Measurements from ENCODE around the gene TPRX1.
"Not testable (repeated sequence)": the region's sequence is repeated elsewhere in the genome, so short reads cannot be mapped to it uniquely, and the experiment has no call there.

TPRX1 gene, protein sequence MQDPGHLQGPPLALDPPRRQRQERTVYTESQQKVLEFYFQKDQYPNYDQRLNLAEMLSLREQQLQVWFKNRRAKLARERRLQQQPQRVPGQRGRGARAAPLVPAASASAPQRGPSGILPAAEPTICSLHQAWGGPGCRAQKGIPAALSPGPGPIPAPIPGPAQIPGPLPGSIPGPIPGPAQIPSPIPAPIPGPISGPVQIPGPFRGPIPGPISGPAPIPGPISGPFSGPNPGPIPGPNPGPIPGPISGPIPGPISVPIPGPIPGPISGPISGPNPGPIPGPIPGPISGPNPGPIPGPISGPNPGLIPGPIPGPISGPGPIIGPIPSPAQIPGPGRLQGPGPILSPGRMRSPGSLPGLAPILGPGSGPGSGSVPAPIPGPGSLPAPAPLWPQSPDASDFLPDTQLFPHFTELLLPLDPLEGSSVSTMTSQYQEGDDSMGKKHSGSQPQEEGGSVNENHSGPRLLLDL

DNA sequence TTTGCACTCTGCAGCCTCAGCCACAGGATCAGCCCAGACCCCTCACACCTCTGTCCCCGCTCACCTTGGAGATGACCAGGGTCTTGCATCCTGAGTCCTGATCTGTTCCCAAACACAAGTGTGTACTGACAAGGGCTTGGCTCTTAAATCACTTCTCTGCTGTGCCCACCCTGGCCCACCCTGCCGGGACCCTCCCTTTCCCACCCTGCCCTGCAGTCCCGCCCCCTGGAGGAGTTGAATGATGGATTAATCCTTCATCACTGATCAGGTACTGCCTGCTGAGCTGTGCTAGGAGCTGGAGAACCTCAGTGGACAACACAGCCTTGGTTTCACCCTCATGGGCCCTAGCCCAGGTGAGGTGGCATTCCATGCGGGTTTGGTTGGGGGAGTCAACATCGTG, at the start of gene TPRX1:
Gene TPRX1, minus strand, starts transcription at position 101 of the 400 bp plus-strand sequence. Its CDS starts 12 bp downstream, at position 89.
- not testable (repeated sequence) for DNase-seq

DNA sequence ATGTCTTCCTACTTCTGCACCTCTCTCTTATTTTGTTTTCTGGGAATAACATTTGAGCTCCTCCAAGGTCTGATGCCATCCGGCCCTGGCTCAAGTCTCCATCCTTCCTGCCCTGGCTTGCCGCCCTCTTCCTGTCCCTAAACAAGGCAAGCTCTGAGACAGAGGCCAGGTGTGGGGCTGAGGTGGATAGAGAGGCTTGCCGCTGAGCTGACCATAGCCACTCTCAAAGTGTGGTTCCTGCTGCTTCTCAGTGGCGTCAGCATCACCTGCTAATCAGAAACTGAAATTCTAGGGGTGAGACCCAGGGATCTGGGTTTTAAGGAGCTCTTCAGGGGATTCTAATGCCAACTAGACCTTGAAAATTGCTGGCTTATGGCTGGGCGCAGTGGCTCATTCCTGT, 48.7 kb upstream of the TPRX1 start:
- no peak for DNase-seq

DNA sequence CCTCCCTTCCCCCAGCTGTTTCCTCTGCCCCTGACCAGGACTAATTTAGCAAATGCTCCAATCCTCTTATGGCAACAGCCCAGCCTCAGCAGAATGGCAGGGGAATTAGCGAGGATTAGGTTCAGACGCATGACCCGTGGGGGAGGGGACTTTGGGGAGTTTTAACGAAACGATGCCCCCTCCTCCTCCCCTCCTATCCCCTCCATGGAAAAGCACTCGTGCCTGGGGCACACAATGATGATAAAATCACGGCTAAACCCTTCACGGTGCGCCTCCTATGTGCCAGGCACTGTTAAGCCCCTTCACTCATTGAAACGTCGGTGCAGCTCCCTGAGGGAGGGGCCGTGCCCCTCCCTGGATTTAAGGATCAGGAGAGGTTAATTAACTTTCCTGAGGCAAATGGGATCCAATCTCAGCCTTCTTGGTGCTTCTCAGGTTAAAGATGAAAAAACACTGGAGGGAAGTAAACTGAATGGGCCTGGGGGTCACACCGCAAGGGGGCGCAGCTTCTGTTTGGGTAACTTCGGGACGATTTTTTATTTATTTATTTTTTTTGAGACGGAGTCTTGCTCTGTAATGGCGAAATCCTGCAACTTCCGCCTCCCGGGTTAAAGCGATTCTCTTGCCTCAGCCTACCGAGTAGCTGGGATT, 44.6 kb upstream of the TPRX1 start:
- peak; percentile 14 to 16 for DNase-seq

DNA sequence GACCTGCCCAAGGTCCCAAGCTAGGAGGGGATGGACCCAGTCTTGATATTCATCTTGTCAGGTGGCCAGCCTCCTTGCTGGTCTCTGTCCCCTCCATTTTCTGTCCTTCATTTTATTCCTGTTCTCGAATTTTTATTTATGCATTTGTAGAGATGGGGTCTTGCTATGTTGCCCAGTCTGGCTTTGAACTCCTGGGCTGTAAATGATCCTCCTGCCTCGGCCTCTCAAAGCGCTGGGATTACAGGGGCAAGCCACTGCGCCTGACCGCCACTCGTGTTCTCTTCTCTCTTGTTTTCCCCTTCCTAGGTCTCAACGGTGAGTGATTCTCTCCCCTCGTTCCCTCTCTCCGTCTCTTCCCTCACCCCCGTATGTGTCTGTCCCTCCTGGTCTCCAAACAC, 44.1 kb upstream of the TPRX1 start:
- DNase-seq, result no peak

DNA sequence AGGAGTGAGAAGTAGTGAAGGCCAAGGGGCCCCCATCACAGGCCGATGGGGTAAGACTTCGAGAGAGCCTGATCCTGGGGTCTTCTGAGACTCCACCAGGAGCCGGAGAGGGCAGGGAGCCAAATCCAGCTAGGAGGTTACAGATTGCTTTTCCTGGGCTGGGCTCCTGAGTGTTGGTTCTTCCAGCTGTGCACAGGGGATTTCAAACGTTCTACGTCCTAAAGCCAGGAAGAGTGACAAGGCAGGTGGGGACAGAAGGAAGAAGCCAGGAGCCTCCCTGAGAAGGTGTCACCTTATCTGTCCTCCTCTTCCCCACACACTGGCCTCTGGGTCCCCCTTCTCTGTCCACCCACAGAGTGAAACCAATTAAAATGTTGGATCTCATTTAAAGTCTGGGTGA, 38.6 kb upstream of the TPRX1 start:
- no peak for DNase-seq

DNA sequence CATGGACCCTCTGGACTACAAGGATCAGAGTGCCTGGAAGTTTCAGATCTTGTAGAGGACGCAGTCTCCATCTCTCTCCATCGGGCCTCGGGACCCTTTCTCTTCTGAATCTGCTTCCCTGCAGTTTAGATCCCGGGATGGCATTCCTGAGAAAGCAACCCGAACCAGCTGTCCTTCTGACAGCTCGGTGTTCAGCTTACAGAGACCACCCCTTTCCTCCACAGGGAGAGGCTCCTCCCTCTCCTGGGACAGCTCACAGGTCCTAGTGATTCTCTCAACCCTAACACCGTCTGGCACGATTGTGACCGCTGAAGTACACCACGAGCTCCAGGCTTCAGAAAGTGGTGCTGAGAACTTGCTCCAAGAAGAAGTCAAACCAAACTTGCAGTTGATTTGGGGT, 35.6 kb upstream of the TPRX1 start:
- DNase-seq, result no peak

DNA sequence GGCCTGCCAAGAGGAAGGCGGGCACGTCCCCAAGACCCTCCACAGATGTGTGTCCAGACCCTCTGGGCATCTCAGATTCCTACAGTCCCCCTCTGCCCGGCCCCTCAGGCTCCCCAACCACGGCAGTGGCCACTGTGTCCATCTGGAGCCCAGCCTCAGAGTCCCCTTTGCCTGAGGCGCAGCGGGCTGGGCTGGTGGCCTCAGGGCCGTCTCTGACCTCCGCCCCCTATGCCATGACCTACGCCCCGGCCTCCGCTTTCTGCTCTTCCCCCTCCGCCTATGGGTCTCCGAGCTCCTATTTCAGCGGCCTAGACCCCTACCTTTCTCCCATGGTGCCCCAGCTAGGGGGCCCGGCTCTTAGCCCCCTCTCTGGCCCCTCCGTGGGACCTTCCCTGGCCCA, 35.1 kb upstream of the TPRX1 start:
- DNase-seq, result no peak

DNA sequence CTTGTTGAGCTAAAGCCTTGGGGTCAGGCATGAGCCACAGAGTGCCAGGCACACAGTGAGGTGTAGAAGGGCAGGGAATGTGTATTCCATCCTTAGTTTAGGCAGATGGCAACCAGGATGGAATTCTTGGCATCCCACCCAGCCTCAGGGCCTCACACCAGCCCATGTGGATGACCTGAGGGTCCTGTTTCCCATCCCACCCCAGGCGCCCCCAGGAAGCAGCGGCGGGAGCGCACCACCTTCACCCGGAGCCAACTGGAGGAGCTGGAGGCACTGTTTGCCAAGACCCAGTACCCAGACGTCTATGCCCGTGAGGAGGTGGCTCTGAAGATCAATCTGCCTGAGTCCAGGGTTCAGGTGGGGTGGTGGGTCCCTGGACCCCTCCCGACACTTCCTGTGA, 31.7 kb upstream of the TPRX1 start:
- DNase-seq, result no peak

DNA sequence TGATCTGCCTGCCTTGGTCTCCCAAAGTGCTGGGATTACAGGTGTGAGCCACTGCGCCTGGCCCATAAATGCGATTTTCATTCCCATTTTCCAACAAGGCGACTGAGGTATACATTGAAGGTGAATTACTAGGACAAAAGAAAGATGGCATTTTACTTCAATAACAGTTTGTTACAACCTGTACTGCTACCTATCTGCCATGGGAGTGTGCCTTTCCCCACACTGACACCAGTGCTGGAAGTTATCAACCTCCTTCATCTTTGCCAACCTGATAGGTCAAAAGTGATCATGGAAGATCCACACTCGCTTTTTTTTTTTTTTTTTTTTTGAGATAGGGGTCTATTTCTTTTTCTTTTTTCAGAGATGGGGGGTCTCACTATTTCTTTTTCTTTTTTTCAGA, 28.4 kb upstream of the TPRX1 start:
- DNase-seq, result no peak

DNA sequence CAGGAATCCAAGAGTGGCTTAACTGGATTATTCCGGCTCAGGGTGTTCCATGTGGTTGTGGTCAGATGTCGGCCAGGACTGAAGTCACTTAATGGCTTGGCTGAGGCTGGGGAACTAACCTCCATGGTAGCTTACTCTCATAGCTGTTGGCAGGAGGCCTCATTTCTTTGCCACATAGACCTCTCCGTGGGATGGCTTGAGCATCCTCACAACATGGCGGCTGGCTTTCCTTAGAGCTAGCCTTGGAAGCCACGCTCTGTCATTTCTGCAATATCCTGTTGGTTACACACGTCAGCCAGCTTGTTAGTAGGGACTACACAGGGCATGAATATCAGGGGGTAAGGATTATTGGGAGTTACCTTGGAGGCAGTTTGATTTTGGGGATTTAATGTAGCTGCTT, 22.4 kb upstream of the TPRX1 start:
- DNase-seq, result no peak

DNA sequence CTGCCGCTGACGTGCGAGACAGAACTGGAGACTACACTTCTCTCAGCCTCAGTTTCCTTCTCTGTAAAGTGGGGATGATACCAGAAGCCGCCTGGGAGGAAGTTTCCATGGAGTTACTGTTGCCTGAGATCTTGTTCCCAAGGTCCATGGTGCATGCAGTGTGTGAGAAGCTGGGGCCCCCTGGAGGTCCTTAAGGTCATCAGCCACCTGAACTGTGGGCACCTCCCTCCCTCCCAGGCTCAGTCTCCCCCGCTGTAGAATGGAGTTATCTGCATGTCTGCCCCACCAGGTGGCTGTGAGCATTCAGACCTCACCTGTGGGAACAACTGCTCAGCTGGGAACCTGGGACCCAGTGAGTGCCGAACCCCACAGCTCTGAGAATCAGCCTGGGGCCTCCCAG, 20.0 kb upstream of the TPRX1 start:
- no peak for DNase-seq

DNA sequence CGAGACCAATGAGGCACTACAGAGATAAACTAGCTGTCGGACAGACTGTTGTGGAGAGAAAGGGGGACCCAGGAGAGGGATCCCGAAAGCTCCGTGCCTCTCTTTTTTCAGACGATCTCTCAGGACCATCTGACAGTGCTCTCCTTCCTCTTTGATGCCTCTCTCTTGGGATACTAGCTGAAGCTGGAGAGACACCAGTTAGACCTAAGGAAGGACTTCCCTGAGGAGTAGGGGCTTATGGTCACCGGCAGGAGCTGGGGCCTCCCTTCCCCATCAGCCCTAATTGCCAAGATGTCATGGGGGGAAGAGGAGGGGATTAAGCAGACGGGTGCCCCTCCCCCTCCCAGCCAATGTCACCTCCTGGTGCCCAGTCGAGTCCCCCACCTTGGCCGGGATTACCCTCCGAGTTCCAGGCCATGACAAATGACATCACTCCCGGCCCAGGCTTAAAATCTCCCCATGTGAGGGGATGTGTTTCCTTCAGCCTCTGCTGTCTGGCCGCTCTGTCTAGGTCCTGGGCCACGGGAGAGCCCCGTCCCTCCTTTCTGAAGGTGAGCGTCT, 17.2 kb upstream of the TPRX1 start, which contains the start of gene CRX:
Gene CRX, plus strand, starts transcription at position 478 of the 561 bp plus-strand sequence. CDS start 12,507 bp downstream, outside the sequence.
- no peak for DNase-seq

DNA sequence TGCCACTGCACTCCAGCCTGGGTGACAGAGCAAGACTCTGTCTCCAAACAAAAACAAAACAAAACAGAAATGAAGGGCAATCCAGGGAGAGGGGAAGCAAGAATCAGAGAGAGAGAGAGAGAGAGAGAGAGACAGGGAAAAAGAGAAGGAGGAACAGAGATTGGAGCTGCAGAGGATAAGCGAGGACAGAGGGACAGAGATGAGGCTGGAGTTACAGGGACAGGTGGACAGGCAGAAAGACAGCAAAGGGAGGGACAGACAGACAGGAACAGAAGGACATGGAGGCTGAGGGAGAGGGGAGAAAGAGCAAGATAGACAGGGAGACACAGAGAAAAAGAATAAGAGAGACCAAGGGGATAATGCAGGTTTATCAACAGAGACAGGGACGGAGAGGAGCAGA, 16.1 kb upstream of the TPRX1 start:
- DNase-seq, result no peak

DNA sequence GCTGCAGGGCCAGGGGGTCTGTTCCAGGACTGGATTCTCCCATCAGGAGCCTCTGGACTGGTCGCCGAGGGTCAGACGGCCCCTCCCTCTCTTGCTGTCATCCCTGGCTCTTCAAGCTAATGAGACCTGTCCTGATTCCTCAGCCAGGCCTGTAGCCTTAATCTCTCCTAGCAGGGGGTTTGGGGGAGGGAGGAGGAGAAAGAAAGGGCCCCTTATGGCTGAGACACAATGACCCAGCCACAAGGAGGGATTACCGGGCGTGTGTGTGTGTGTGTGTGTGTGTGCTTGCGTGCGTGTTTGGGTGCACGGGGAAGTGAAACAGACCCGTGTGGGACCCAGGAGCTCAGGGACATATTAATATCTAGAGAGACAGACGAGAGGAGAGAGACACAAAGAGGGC, 15.5 kb upstream of the TPRX1 start:
- no peak for DNase-seq

DNA sequence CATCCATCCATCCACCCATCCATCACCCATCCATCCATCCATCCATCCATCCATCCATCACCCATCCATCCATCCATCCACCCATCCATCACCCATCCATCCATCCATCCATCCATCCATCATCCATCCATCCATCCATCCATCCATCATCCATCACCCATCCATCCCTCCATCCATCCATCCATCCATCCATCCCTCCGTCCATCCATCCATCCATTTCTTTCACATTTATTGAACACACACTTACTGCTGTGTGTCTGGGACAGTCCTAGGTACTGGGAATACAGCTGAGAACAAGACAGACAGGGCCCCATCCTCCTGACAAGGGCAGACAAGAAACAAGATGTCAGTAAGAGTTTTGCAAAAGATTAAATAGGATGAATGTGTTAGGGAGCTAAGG, 13.9 kb upstream of the TPRX1 start:
- not testable (repeated sequence) for DNase-seq

DNA sequence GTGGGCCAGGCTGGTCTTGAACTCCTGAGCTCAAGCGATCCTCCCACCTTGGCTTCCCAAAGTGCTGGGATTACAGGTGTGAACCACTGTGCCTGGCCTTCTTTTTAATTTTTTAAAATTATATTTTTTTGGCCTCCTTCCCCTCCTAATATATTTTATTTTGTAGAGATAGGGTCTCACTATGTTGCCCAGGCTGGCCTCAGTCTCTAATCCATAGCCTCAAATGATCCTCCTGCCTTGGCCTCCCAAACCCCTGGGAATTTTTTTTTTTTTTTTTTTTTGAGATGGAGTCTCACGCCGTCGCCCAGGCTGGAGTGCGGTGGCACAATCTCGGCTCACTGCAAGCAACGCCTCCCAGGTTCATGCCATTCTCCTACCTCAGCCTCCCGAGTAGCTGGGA, 11.9 kb upstream of the TPRX1 start:
- not testable (repeated sequence) for DNase-seq

DNA sequence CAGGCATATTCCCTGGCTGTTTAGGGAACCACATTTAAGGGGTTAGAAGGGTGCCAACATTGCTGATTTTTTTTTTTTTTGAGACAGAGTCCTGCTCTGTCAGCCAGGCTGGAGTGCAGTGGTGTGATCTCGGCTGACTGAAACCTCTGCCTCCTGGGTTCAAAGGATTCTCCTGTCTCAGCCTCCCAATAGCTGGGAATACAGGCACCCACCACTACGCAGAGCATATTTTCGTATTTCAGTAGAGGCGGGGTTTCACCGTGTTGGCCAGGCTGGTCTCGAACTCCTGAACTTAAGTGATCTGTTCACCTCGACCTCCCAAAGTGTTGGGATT, 9.6 kb upstream of the TPRX1 start:
- DNase-seq, result no peak

DNA sequence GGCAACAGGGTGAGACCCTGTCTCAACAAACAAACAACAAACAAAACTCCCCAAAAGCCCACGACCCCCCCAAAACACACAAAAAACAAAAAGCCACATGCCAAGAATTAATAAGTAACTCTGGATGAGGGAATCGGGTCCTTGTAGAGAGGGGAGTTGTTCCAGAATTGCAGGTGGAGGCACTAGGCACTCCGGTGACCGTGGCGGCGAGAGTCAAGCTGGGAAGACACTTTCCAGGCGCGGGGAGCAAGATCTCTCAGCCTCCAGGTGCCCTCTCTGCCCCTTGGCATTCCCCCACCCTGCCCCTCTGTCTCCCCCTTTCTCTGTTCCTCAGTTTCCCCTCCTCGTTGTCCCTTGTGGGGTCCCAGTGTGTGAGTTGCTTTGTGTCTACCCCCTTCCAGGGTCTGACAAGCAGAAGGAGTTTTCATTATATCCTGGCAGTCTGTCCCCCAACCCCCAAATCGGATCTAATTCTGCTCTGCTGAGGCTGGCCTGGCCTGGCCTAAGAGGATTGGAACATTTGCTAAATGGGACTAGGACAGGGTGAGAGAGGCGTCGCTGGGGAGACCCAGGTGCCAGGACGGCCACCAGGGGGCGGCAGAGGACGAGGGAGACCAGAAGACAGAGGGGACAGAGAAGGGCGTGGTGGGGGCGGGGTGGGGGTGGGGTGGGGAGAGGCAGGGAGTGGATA, 9.1 kb upstream of the TPRX1 start:
- DNase-seq, result peak; percentile 69

DNA sequence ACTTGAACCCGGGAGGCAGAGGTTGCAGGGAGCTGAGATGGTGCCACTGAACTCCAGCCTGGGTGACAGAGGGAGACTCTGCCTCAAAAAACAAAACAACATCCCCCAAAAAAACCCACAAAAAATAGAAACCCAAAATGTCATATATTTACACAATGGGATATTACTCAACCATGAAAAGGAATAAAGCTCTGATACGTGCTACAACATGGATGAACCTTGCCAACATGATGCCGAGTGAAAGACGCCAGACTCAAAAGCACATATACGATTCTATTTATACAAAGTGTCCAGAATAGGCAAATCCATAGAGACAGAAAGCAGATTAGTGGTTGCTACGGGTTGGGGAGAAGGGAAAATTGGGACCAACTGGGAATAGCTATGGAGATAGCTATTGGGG, 2.1 kb upstream of the TPRX1 start:
- DNase-seq, result no peak

DNA sequence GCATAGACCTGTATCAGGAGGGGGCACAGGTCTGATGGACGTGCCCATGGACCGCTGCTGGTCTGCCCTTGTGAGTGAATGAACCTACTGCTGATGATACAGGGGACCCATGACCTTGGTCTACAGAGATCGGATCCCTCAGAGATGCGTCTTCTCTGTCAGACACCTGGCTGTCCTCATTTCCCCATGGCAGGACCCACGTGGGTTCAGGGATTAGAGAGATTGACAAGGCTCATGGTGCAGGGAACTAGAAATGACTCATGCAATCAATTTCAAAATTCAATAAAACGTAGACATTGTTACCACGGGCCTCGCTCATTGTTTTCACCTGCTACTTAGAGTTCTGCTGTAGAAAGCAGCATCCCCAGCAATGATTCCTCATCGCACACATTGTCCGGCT, 962 bp upstream of the TPRX1 start:
- no peak for DNase-seq

DNA sequence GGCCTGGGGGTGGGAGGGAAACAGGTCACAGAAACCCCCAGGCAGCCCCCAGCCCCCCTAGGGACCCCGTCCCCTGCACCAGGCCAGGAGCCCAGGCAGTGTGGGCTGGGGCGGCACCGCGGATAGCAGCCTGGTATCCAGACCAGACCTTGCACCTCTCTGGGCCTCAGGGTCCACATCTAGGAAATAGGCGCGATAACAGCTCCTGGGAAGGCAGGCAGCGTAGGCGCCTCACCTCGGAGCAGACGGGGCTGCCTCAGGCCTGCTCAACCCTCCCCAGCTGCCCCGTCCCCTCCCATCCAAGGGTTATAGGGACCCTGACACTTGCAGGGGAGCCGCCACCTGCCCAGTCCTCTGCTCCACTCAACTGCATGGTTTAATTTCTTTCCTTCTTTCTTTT, 680 bp downstream of the TPRX1 start:
- DNase-seq, result not testable (repeated sequence)

DNA sequence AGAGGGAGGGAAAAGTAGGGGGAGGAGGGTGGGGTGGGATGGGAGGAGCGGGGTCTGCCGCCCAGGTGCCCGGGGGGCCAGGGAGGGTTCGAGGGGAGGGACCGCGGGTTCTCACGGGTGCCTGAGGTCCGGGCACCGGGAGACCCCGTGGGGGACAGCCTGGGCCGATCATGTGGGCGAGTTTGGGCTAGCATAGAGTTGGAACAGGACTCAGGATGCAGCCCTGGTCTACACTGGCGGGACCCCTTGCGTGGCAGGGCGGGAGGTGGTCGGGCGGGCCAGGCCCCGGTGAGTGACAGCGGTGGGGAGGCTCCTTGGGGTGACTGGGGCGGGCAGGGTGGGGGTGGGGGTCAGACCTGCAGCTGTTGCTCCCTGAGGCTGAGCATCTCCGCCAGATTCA, 1.2 kb downstream of the TPRX1 start:
- DNase-seq, result not testable (repeated sequence)

DNA sequence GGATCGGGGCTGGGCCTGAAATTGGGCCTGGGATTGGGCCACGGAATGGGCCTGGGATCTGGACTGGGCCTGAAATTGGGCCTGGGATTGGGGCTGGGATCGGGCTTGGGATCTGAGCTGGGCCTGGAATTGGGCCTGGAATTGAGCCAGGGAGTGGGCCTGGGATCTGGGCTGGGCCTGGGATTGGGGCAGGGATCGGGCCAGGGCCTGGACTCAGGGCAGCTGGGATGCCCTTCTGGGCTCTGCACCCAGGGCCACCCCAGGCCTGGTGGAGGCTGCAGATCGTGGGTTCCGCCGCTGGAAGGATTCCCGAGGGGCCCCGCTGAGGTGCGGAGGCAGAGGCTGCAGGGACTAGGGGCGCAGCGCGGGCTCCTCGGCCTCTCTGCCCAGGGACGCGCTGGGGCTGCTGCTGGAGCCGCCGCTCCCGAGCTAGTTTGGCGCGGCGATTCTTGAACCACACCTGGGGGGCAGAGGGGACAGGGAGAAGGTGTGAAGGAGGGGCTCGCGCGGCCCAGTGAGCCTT, 1.8 kb downstream of the TPRX1 start:
- DNase-seq, result no peak

All from activated CD4-positive, alpha-beta T cell treated with anti-CD3 and anti-CD28 coated beads, Interleukin-2, amount 50 U/mL, for 4 hours (primary cell).